HCT116 (cell line): ENCODE data around the gene ABCA1. TPM values are rescaled to one million over a fixed set of nuclear protein-coding genes. Genes with fewer than 3 reads are reported as not detected.

Source experiments
- ATAC-seq: fragments of 200-7000 bp; cut with Tn5 transposase; 2 replicates; pipeline ENCODE4 v1.9.1; 2020; ENCODE audit warnings: mild to moderate bottlenecking, moderate library complexity
- BruUV-seq: library from RNA; stranded (reverse); fragments of 400-500 nt; replicated peaks from 2 replicates; lab custom pipeline; 2021; lab: Mats Ljungman, UMichigan
- CTCF ChIA-PET: fragments of 300-600 bp; sonication (Branson Sonifier 250); formaldehyde crosslinking; loops from one replicate; lab custom pipeline; 2021; ENCODE audit warnings: antibody characterized with exemption; lab: Charles Lee
- POLR2A ChIA-PET: fragments of 300-600, 350-600 bp; sonication (Branson Sonifier 250); formaldehyde crosslinking; loops from one replicate; lab custom pipeline; 2021; ENCODE audit warnings: antibody characterized with exemption; lab: Charles Lee
- RAD21 ChIA-PET, 2 experiments: fragments of 300-600 bp; sonication (Branson Sonifier 250); formaldehyde crosslinking; loops; one replicate each; lab custom pipeline; 2023; ENCODE audit warnings: low total read pairs in 2 of 2; ENCODE audit not compliant: uncharacterized antibody in 2 of 2, unreplicated experiment in 2 of 2, low non-redundant PET in 1 of 2; lab: Charles Lee
- DNase-seq: peaks from one replicate; pipeline ENCODE4 v3.0.0-alpha.2; 2010; ENCODE audit warnings: low read depth, low spot score
- H2AFZ ChIP-seq: fragments of 200-600 bp; shearing (Covaris generic), sonication (generic); 2 replicates; pipeline ENCODE4 v1.6.1; 2017; ENCODE audit warnings: low read depth, mixed run types, mixed read lengths, antibody characterized with exemption, low read length; ENCODE audit not compliant: poor library complexity, severe bottlenecking
- H3K27ac ChIP-seq: 2 replicates; pipeline ENCODE4 v1.5.1; 2012; ENCODE audit warnings: low read depth, low read length
- H3K27me3 ChIP-seq: fragments of 200-600 bp; sonication (generic); 2 replicates; pipeline ENCODE4 v1.6.1; 2016; ENCODE audit warnings: mixed run types, low read length, mixed read lengths; ENCODE audit not compliant: insufficient read depth
- H3K36me3 ChIP-seq, 2 experiments: fragments of 200-500 bp in 1 of 2; fragments of 200-600 bp in 1 of 2; sonication (Bioruptor generic) in 1 of 2; sonication (generic) in 1 of 2; 2 replicates each; pipeline versions ENCODE4 v1.5.1 to v1.6.1; 2014 to 2016; ENCODE audit warnings: low read length in 2 of 2, inconsistent platforms in 1 of 2, mixed read lengths in 1 of 2, mixed run types in 1 of 2; ENCODE audit not compliant: insufficient read depth in 2 of 2, control insufficient read depth in 1 of 2
- H3K4me1 ChIP-seq, 2 experiments: fragments of 200-600 bp in 1 of 2; sonication (generic) in 1 of 2; 2 replicates each; pipeline versions ENCODE4 v1.5.1 to v1.6.1; 2012 to 2017; ENCODE audit warnings: low read length in 2 of 2, inconsistent platforms in 1 of 2, mild to moderate bottlenecking in 1 of 2, mixed read lengths in 1 of 2, mixed run types in 1 of 2, moderate library complexity in 1 of 2; ENCODE audit not compliant: insufficient read depth in 2 of 2, control insufficient read depth in 1 of 2
- H3K4me2 ChIP-seq: fragments of 200-600 bp; sonication (generic); 2 replicates; pipeline ENCODE4 v1.6.1; 2017; ENCODE audit warnings: mixed run types, low read length, mixed read lengths
- H3K4me3 ChIP-seq, 2 experiments: fragments of 200-600 bp in 1 of 2; sonication (generic) in 1 of 2; replicated peaks in 1 of 2; 2 replicates each; pipeline ENCODE4 v1.5.1; 2011 to 2016; ENCODE audit warnings: low read length in 2 of 2, control low read depth in 1 of 2, low read depth in 1 of 2, mild to moderate bottlenecking in 1 of 2, mixed read lengths in 1 of 2, mixed run types in 1 of 2
- H3K79me2 ChIP-seq: fragments of 200-600 bp; sonication (generic); 2 replicates; pipeline ENCODE4 v1.6.1; 2017; ENCODE audit warnings: mild to moderate bottlenecking, mixed run types, low read length, moderate library complexity, mixed read lengths; ENCODE audit not compliant: insufficient read depth
- H3K9ac ChIP-seq: fragments of 200-600 bp; sonication (generic); 2 replicates; pipeline ENCODE4 v1.6.1; 2016; ENCODE audit warnings: low read length, mixed read lengths
- H3K9me2 ChIP-seq: fragments of 200-600 bp; sonication (generic), shearing (Covaris generic); 2 replicates; pipeline ENCODE4 v1.6.1; 2017; ENCODE audit warnings: mixed run types, mild to moderate bottlenecking, moderate library complexity; ENCODE audit not compliant: insufficient read depth
- H3K9me3 ChIP-seq, 2 experiments: fragments of 200-500 bp in 1 of 2; fragments of 200-600 bp in 1 of 2; sonication (Bioruptor generic) in 1 of 2; sonication (generic) in 1 of 2; 2 replicates each; pipeline ENCODE4 v1.6.1; 2014 to 2017; ENCODE audit warnings: low read length in 2 of 2, mixed read lengths in 2 of 2, inconsistent platforms in 1 of 2, low read depth in 1 of 2, mild to moderate bottlenecking in 1 of 2, mixed run types in 1 of 2, moderate library complexity in 1 of 2; ENCODE audit not compliant: control insufficient read depth in 1 of 2, insufficient read depth in 1 of 2
- H4K20me1 ChIP-seq: fragments of 200-600 bp; sonication (generic), shearing (Covaris generic); 2 replicates; pipeline ENCODE4 v1.6.1; 2017; ENCODE audit warnings: mixed run types, mild to moderate bottlenecking, moderate library complexity; ENCODE audit not compliant: insufficient read depth
- CBX3 ChIP-seq: IDR thresholded peaks from 2 replicates; pipeline ENCODE4 v1.6.1; 2012; ENCODE audit warnings: low read depth
- CTCF ChIP-seq, 3 experiments: fragments of 200-600 bp in 1 of 3; sonication (generic) in 1 of 3; IDR thresholded peaks in 2 of 3; conservative IDR thresholded peaks in 1 of 3; 2 replicates each; pipeline ENCODE4 v1.5.1; 2012 to 2017; ENCODE audit warnings: low read depth in 2 of 3, low read length in 2 of 3, antibody characterized with exemption in 1 of 3, borderline replicate concordance in 1 of 3, control low read depth in 1 of 3, mild to moderate bottlenecking in 1 of 3, mixed read lengths in 1 of 3, mixed run types in 1 of 3, moderate library complexity in 1 of 3; ENCODE audit not compliant: insufficient read depth in 1 of 3
- EGR1 ChIP-seq: IDR thresholded peaks from 2 replicates; pipeline ENCODE4 v1.6.1; 2012; ENCODE audit warnings: low read depth
- ELF1 ChIP-seq: IDR thresholded peaks from 2 replicates; pipeline ENCODE4 v1.6.1; 2012; ENCODE audit warnings: low read depth, borderline replicate concordance
- EZH2 ChIP-seq: fragments of 200-600 bp; sonication (generic); IDR thresholded peaks from 2 replicates; pipeline ENCODE4 v1.6.1; 2017; ENCODE audit warnings: antibody characterized with exemption, mixed run types
- EZH2phosphoT487 ChIP-seq: fragments of 200-600 bp; IDR thresholded peaks from 2 replicates; pipeline ENCODE4 v1.6.1; 2018; ENCODE audit warnings: antibody characterized with exemption, borderline replicate concordance
- FOSL1 ChIP-seq: IDR thresholded peaks from 2 replicates; pipeline ENCODE4 v1.6.1; 2012; ENCODE audit warnings: low read depth
- JUND ChIP-seq: IDR thresholded peaks from 2 replicates; pipeline ENCODE4 v1.6.1; 2012
- POLR2A ChIP-seq: IDR thresholded peaks from 2 replicates; pipeline ENCODE4 v1.7.0; 2011; ENCODE audit warnings: borderline replicate concordance; ENCODE audit not compliant: insufficient read depth, insufficient read length; ENCODE audit errors: extremely low read depth
- POLR2AphosphoS5 ChIP-seq: IDR thresholded peaks from 2 replicates; pipeline ENCODE4 v1.6.1; 2011; ENCODE audit warnings: mild to moderate bottlenecking, low read depth, low read length, moderate library complexity
- RAD21 ChIP-seq: IDR thresholded peaks from 2 replicates; pipeline ENCODE4 v1.6.1; 2012; ENCODE audit warnings: low read depth, mild to moderate bottlenecking
- SIN3A ChIP-seq: IDR thresholded peaks from 2 replicates; pipeline ENCODE4 v1.6.1; 2012; ENCODE audit warnings: low read depth
- TCF7L2 ChIP-seq: IDR thresholded peaks from 2 replicates; pipeline ENCODE4 v1.7.0; 2011; ENCODE audit warnings: borderline replicate concordance, inconsistent platforms; ENCODE audit not compliant: insufficient read depth, insufficient read length; ENCODE audit errors: extremely low read depth
- YY1 ChIP-seq: IDR thresholded peaks from 2 replicates; pipeline ENCODE4 v1.6.1; 2011; ENCODE audit warnings: low read length, low read depth, moderate library complexity, mild to moderate bottlenecking; ENCODE audit not compliant: insufficient replicate concordance; ENCODE audit errors: extremely low read depth
- ZFX ChIP-seq: fragments of 450-650 bp; IDR thresholded peaks from 2 replicates; pipeline ENCODE4 v1.6.1; 2017
- ZNF274 ChIP-seq: fragments of 200-500 bp; sonication (Bioruptor generic); IDR thresholded peaks from 2 replicates; pipeline ENCODE4 v1.6.1; 2014; ENCODE audit warnings: mild to moderate bottlenecking, low read depth, low read length, inconsistent platforms
- intact Hi-C: fragments of 100-400 bp; cut with micrococcal nuclease; formaldehyde crosslinking; loops from 2 replicates; pipeline ENCODE4 v1.10.0; 2022
- total RNA-seq: library from RNA; stranded (reverse); gene quantifications from one replicate; pipeline ENCODE4 v1.2.1, GENCODE V29; 2021; ENCODE audit not compliant: unreplicated experiment
- TF ChIP-seq, protein P1 (sequence below): IDR thresholded peaks from 2 replicates; pipeline ENCODE4 v1.6.1; 2012
- TF ChIP-seq, protein P2 (sequence below): IDR thresholded peaks from 2 replicates; pipeline ENCODE4 v1.6.1; 2011; ENCODE audit warnings: mild to moderate bottlenecking, low read length, moderate library complexity; ENCODE audit not compliant: insufficient replicate concordance; ENCODE audit errors: extremely low read depth
- TF ChIP-seq, protein P3 (sequence below): IDR thresholded peaks from 2 replicates; pipeline ENCODE4 v1.6.1; 2012; ENCODE audit warnings: low read depth

Gene ABCA1
- total RNA-seq, 1 experiment from 2014 or later, result 0.89 TPM

- no peak for ATAC-seq
- no peak for DNase-seq
Measured at GRCh38 chr9:104977580-104977979, 49.6 kb upstream of the ABCA1 start.

More at GRCh38 chr9:104977580-104977979, 49.6 kb upstream of the ABCA1 start:
- BruUV-seq, result no TSS peak
- Histone ChIP-seq H3K9me2 (no peaks in the 10 kb centered on the region), H3K27me3 (no peaks in the 10 kb centered on the region), H3K27ac (no peak overlapping the region), H3K4me2 (no peak overlapping the region), H4K20me1 (no peaks in the 10 kb centered on the region), H3K36me3 (no peaks in the 10 kb centered on the region), H3K4me3 (no peak overlapping the region), H3K9ac (no peak overlapping the region), H2AFZ (no peak overlapping the region), H3K79me2 (no peaks in the 10 kb centered on the region), H3K9me3 (no peaks in the 10 kb centered on the region), H3K4me1 (peaks cover 0 to 5% of the 10 kb centered on the region in 2 experiments; a peak in 2 of 4 replicates)
- POLR2A ChIA-PET, result no interaction called here
- CTCF ChIA-PET, result no interaction called here
- TF ChIP-seq CBX3 (no peak), JUND (no peak), ZFX (no peak), RAD21 (no peak), TCF7L2 (no peak), YY1 (no peak), SIN3A (no peak), POLR2A (no peak), FOSL1 (no peak), POLR2AphosphoS5 (no peak), ELF1 (no peak), EGR1 (no peak), CTCF (IDR thresholded peaks at IDR 0.05 in 2 of 3, conservative IDR thresholded peaks at IDR 0.05 in 1 of 3; ENCODE audit: borderline replicate concordance in 1 of 3, insufficient read depth in 1 of 3, low read depth in 2 of 3, low read length in 2 of 3) (no peak), ZNF274 (no peak), EZH2phosphoT487 (no peak), EZH2 (no peak)
- TF ChIP-seq, protein P1, sequence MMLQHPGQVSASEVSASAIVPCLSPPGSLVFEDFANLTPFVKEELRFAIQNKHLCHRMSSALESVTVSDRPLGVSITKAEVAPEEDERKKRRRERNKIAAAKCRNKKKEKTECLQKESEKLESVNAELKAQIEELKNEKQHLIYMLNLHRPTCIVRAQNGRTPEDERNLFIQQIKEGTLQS, result no peak
- TF ChIP-seq, protein P2, sequence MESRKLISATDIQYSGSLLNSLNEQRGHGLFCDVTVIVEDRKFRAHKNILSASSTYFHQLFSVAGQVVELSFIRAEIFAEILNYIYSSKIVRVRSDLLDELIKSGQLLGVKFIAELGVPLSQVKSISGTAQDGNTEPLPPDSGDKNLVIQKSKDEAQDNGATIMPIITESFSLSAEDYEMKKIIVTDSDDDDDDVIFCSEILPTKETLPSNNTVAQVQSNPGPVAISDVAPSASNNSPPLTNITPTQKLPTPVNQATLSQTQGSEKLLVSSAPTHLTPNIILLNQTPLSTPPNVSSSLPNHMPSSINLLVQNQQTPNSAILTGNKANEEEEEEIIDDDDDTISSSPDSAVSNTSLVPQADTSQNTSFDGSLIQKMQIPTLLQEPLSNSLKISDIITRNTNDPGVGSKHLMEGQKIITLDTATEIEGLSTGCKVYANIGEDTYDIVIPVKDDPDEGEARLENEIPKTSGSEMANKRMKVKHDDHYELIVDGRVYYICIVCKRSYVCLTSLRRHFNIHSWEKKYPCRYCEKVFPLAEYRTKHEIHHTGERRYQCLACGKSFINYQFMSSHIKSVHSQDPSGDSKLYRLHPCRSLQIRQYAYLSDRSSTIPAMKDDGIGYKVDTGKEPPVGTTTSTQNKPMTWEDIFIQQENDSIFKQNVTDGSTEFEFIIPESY, result no peak
- TF ChIP-seq, protein P3, sequence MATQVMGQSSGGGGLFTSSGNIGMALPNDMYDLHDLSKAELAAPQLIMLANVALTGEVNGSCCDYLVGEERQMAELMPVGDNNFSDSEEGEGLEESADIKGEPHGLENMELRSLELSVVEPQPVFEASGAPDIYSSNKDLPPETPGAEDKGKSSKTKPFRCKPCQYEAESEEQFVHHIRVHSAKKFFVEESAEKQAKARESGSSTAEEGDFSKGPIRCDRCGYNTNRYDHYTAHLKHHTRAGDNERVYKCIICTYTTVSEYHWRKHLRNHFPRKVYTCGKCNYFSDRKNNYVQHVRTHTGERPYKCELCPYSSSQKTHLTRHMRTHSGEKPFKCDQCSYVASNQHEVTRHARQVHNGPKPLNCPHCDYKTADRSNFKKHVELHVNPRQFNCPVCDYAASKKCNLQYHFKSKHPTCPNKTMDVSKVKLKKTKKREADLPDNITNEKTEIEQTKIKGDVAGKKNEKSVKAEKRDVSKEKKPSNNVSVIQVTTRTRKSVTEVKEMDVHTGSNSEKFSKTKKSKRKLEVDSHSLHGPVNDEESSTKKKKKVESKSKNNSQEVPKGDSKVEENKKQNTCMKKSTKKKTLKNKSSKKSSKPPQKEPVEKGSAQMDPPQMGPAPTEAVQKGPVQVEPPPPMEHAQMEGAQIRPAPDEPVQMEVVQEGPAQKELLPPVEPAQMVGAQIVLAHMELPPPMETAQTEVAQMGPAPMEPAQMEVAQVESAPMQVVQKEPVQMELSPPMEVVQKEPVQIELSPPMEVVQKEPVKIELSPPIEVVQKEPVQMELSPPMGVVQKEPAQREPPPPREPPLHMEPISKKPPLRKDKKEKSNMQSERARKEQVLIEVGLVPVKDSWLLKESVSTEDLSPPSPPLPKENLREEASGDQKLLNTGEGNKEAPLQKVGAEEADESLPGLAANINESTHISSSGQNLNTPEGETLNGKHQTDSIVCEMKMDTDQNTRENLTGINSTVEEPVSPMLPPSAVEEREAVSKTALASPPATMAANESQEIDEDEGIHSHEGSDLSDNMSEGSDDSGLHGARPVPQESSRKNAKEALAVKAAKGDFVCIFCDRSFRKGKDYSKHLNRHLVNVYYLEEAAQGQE, result no peak
- intact Hi-C loops, result loop anchor here (10.0 kb wide), 1 partner anchor 437 kb away; no protein-coding TSS in a partner anchor
- RAD21 ChIA-PET, result no interaction called here
